Right lobe of liver (tissue), 4 donors: ENCODE results near the gene DMWD.

Source experiments
- POLR2A ChIP-seq: fragments of 450-650 bp; IDR thresholded peaks from one replicate; pipeline ENCODE4 v1.6.1; 2017; ENCODE audit warnings: antibody characterized with exemption, mild to moderate bottlenecking
- TF ChIP-seq, protein P1 (sequence below), 4 donors: fragments of 200-600 bp in 3 of 4; fragments of 450-650 bp in 1 of 4; IDR thresholded peaks; one replicate each; pipeline versions ENCODE4 v1.5.1 to v1.8.0; 2016 to 2022; ENCODE audit warnings: antibody characterized with exemption in 4 of 4, mild to moderate bottlenecking in 2 of 4
- donor health status: DM: no; HTN: no; CAD: no.
- donor health status: DM: no; HTN: no; CAD: no.
- donor health status: DM: no; HTN: yes; CAD: no.

DNA sequence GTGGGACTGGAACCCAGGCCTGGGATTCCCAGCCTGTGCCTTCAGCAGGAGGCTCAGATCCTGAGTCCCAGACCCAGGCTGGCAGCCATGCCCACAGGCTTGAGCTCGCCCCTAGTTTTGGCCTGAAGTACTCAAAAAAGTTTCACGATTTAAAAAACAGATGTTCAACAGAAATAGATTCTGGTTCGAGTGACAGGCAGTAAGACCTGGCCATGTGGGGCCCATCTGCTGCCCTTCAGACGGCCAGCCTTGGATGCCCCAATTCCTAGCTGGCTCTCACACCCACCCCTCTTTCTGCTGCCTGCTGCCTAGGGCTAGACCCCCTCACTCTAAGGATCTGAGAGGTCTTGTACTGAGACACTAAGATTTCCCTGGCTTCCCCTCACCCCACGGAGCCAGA, 7.5 kb downstream of the DMWD start:
- no peak for TF ChIP-seq POLR2A
- TF ChIP-seq, protein P1, sequence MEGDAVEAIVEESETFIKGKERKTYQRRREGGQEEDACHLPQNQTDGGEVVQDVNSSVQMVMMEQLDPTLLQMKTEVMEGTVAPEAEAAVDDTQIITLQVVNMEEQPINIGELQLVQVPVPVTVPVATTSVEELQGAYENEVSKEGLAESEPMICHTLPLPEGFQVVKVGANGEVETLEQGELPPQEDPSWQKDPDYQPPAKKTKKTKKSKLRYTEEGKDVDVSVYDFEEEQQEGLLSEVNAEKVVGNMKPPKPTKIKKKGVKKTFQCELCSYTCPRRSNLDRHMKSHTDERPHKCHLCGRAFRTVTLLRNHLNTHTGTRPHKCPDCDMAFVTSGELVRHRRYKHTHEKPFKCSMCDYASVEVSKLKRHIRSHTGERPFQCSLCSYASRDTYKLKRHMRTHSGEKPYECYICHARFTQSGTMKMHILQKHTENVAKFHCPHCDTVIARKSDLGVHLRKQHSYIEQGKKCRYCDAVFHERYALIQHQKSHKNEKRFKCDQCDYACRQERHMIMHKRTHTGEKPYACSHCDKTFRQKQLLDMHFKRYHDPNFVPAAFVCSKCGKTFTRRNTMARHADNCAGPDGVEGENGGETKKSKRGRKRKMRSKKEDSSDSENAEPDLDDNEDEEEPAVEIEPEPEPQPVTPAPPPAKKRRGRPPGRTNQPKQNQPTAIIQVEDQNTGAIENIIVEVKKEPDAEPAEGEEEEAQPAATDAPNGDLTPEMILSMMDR (IDR thresholded peaks at IDR 0.05) = no peak
